SU-DHL-6 (cell line): ENCODE measurements around the gene WNT10A.

Source experiments
- EZH2phosphoT487 ChIP-seq: fragments of 200-600 bp; sonication (generic), shearing (Covaris generic); conservative IDR thresholded peaks from 2 replicates; pipeline ENCODE4 v1.6.1; 2018; ENCODE audit warnings: mild to moderate bottlenecking, antibody characterized with exemption, low read length, moderate library complexity, mixed read lengths
- TF ChIP-seq, protein P1 (sequence below): fragments of 200-600 bp; sonication (generic); IDR thresholded peaks from one replicate; pipeline ENCODE4 v1.5.1; 2017; ENCODE audit warnings: antibody characterized with exemption, mild to moderate bottlenecking, low read length, moderate library complexity; ENCODE audit not compliant: insufficient read depth, poor library complexity, severe bottlenecking

DNA sequence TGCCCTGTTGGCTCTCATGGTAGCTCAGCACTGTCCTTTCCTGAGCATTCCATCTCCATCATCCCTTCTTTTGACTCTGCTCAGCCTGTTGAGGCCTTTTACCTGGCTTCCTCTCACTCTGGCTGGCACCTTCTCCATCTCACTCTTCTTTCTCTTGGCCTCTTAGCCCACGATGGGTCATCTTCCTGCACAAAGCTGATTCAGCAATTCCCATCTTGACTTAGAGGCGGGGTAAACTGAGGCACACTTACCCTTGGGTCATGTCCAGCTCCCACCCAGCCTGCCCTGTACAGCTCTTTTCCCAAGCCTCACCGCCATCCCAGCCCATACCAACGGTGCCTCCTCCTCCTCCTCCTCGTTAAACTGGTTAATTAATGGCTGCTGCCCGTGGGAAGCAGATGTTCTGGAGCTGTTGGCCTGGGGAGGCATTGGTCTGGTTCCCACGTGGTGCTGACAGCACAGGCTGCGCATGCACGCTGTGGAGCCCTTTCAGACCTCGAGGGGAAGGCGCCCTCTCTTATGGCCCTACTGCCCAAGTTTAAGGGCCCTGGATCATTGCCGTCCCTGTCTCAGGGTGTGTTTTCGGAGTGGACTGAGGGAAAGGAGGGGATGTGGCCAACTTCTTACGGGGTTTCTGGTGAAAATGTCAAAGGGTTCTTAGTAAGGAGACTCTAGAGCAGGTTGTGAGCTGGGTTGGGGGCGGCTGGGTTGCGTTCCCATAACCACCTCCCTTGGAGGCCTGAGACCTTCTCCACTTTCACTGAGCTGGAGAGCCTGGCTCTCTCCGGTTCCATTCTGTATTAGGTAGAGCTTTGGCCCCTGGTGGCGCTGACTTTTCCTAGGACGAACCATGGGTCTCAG, 10.9 kb downstream of the WNT10A start:
- no peak for TF ChIP-seq EZH2phosphoT487
- TF ChIP-seq, protein P1, sequence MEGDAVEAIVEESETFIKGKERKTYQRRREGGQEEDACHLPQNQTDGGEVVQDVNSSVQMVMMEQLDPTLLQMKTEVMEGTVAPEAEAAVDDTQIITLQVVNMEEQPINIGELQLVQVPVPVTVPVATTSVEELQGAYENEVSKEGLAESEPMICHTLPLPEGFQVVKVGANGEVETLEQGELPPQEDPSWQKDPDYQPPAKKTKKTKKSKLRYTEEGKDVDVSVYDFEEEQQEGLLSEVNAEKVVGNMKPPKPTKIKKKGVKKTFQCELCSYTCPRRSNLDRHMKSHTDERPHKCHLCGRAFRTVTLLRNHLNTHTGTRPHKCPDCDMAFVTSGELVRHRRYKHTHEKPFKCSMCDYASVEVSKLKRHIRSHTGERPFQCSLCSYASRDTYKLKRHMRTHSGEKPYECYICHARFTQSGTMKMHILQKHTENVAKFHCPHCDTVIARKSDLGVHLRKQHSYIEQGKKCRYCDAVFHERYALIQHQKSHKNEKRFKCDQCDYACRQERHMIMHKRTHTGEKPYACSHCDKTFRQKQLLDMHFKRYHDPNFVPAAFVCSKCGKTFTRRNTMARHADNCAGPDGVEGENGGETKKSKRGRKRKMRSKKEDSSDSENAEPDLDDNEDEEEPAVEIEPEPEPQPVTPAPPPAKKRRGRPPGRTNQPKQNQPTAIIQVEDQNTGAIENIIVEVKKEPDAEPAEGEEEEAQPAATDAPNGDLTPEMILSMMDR = no peak
